HG03520 (cell line): ENCODE measurements around the gene BSG.

ENCODE experiments used
- ATAC-seq: cut with Tn5 transposase; IDR thresholded peaks from one replicate; pipeline ENCODE4 v1.9.1; 2021; ENCODE audit warnings: mild to moderate bottlenecking, moderate library complexity; ENCODE audit not compliant: unreplicated experiment

BSG gene

GRCh38 chr19:570937-571565, 1.3 kb upstream of the BSG start:
- no peak for ATAC-seq

GRCh38 chr19:571566-571974, 826 bp upstream of the BSG start:
- ATAC-seq = no peak

GRCh38 chr19:572743-573518, 535 bp downstream of the BSG start:
- ATAC-seq = peak; percentile 2

GRCh38 chr19:573519-573825, 1.1 kb downstream of the BSG start:
- no peak for ATAC-seq

GRCh38 chr19:574658-575526, 2.5 kb downstream of the BSG start:
- ATAC-seq = no peak

GRCh38 chr19:575527-576506, 3.4 kb downstream of the BSG start:
- ATAC-seq = no peak

- no peak for ATAC-seq
Observed at GRCh38 chr19:576768-577438, 4.5 kb downstream of the BSG start.

- ATAC-seq = no peak
Observed at GRCh38 chr19:577439-578392, 5.3 kb downstream of the BSG start.

- ATAC-seq = no peak
Observed at GRCh38 chr19:579111-579841, 6.9 kb downstream of the BSG start.

GRCh38 chr19:579842-580155, 7.4 kb downstream of the BSG start:
- ATAC-seq = no peak

GRCh38 chr19:580274-580835, 8.0 kb downstream of the BSG start:
- no peak for ATAC-seq

- ATAC-seq = no peak
Observed at GRCh38 chr19:581399-582111, 9.2 kb downstream of the BSG start.

GRCh38 chr19:582497-583197, 10.3 kb downstream of the BSG start:
- ATAC-seq = no peak

GRCh38 chr19:583198-583967, 11.0 kb downstream of the BSG start:
- no peak for ATAC-seq

GRCh38 chr19:583968-584239, 11.5 kb downstream of the BSG start:
- ATAC-seq = no peak

GRCh38 chr19:584240-585001, 12.0 kb downstream of the BSG start:
- ATAC-seq = no peak
